Measurements from ENCODE around the gene MTRR.
"Not testable (repeated sequence)": the region's sequence is repeated elsewhere in the genome, so short reads cannot be mapped to it uniquely, and the experiment has no call there.

Gene MTRR

GRCh38 chr5:7902666-7903625 lies 34.0 kb downstream of the MTRR start:
- DNase-seq, result no peak

GRCh38 chr5:7904170-7904569 lies 35.2 kb downstream of the MTRR start:
- no peak for DNase-seq

- DNase-seq, result no peak
Measured at GRCh38 chr5:7907612-7908011, 38.7 kb downstream of the MTRR start.

GRCh38 chr5:7908317-7908716 lies 39.4 kb downstream of the MTRR start:
- DNase-seq, result no peak

GRCh38 chr5:7910738-7911428 lies 41.9 kb downstream of the MTRR start:
- no peak for DNase-seq

GRCh38 chr5:7911429-7911771 lies 42.5 kb downstream of the MTRR start:
- not testable (repeated sequence) for DNase-seq

GRCh38 chr5:7916171-7916804 lies 47.3 kb downstream of the MTRR start:
- DNase-seq, result no peak

GRCh38 chr5:7917130-7918123 lies 48.5 kb downstream of the MTRR start:
- DNase-seq, result no peak

- no peak for DNase-seq
Measured at GRCh38 chr5:7925961-7926695, 57.2 kb downstream of the MTRR start.

GRCh38 chr5:7926720-7927119 lies 57.8 kb downstream of the MTRR start:
- DNase-seq, result no peak

GRCh38 chr5:7927466-7928375 lies 58.8 kb downstream of the MTRR start:
- DNase-seq, result no peak

- no peak for DNase-seq
Measured at GRCh38 chr5:7930011-7930410, 61.1 kb downstream of the MTRR start.

- DNase-seq, result no peak
Measured at GRCh38 chr5:7941692-7942091, 72.7 kb downstream of the MTRR start.

- no peak for DNase-seq
Measured at GRCh38 chr5:7947301-7947700, 78.4 kb downstream of the MTRR start.
